CD4-positive, alpha-beta memory T cell (primary cell): ENCODE measurements around the gene PMVK. TPM values are rescaled to one million over a fixed set of nuclear protein-coding genes. Genes with fewer than 3 reads are reported as not detected.

Source experiments
- CTCF ChIA-PET: fragments of 350-600 bp; sonication (Branson Sonifier 250); formaldehyde crosslinking; loops from one replicate; lab custom pipeline; 2021; ENCODE audit warnings: inconsistent platforms; ENCODE audit not compliant: partially characterized antibody; lab: Charles Lee
- POLR2A ChIA-PET: fragments of 350-600 bp; sonication (Branson Sonifier 250); formaldehyde crosslinking; loops from one replicate; lab custom pipeline; 2021; ENCODE audit not compliant: partially characterized antibody; lab: Charles Lee
- DNase-seq, 5 donors: peaks; one replicate each; pipeline versions ENCODE4 v3.0.0 to v3.0.0-alpha.2; 2020 to 2022; ENCODE audit warnings: mixed read lengths in 1 of 5
- H3K27ac ChIP-seq: one replicate; pipeline ENCODE4 v1.7.0; 2013; ENCODE audit warnings: low read depth, low read length
- H3K27me3 ChIP-seq: 2 replicates; pipeline ENCODE4 v1.7.0; 2013; ENCODE audit warnings: mild to moderate bottlenecking, low read length, moderate library complexity; ENCODE audit not compliant: insufficient read depth
- H3K36me3 ChIP-seq: 2 replicates; pipeline ENCODE4 v1.7.0; 2013; ENCODE audit warnings: mild to moderate bottlenecking, low read length, moderate library complexity; ENCODE audit not compliant: insufficient read depth
- H3K4me1 ChIP-seq: 2 replicates; pipeline ENCODE4 v1.7.0; 2013; ENCODE audit warnings: mild to moderate bottlenecking, low read length, moderate library complexity; ENCODE audit not compliant: insufficient read depth
- H3K4me3 ChIP-seq, 2 donors: one replicate each; pipeline ENCODE4 v1.7.0; 2013; ENCODE audit warnings: low read length in 2 of 2, mild to moderate bottlenecking in 1 of 2
- H3K9me3 ChIP-seq, 2 donors: one replicate each; pipeline ENCODE4 v1.7.0; 2013; ENCODE audit warnings: low read length in 2 of 2, control low read depth in 1 of 2; ENCODE audit not compliant: control insufficient read depth in 1 of 2
- H3K27ac Mint-ChIP-seq, 7 donors: one replicate each; pipeline ENCODE4 v1.8.0; 2020 to 2021; ENCODE audit warnings: mixed read lengths in 7 of 7, mild to moderate bottlenecking in 6 of 7, inconsistent platforms in 3 of 7, moderate library complexity in 3 of 7
- H3K27me3 Mint-ChIP-seq, 2 donors: one replicate each; pipeline ENCODE4 v1.8.0; 2020 to 2021; ENCODE audit warnings: mixed read lengths in 2 of 2
- H3K36me3 Mint-ChIP-seq, 2 donors: one replicate each; pipeline ENCODE4 v1.8.0; 2020 to 2021; ENCODE audit warnings: mixed read lengths in 2 of 2, inconsistent platforms in 1 of 2, mild to moderate bottlenecking in 1 of 2
- H3K4me1 Mint-ChIP-seq, 4 donors: one replicate each; pipeline ENCODE4 v1.8.0; 2020 to 2021; ENCODE audit warnings: mixed read lengths in 4 of 4, mild to moderate bottlenecking in 1 of 4
- H3K4me3 Mint-ChIP-seq, 8 donors: one replicate each; pipeline ENCODE4 v1.8.0; 2020 to 2021; ENCODE audit warnings: mixed read lengths in 8 of 8, mild to moderate bottlenecking in 7 of 8, moderate library complexity in 6 of 8, inconsistent platforms in 3 of 8
- H3K9me3 Mint-ChIP-seq, 8 donors: one replicate each; pipeline ENCODE4 v1.8.0; 2020 to 2021; ENCODE audit warnings: mixed read lengths in 8 of 8, mild to moderate bottlenecking in 5 of 8, inconsistent platforms in 3 of 8, moderate library complexity in 1 of 8
- intact Hi-C: fragments of 100-400 bp; cut with micrococcal nuclease; formaldehyde crosslinking; loops from one replicate; pipeline ENCODE4 v1.15.1; 2023
- polyA plus RNA-seq, 2 donors: library from polyadenylated mRNA; unstranded; fragments of 300-500 nt; fragmentation: Illumina TruSeq; gene quantifications; one replicate each; pipeline ENCODE4 v1.2.3, GENCODE V29; 2021
- total RNA-seq, 2 experiments: library from RNA; stranded (reverse); gene quantifications; one replicate each; pipeline ENCODE4 v1.2.3, GENCODE V29; 2021

The PMVK gene
- total and polyA plus RNA-seq, 4 experiments from 2014 or later = 17.6 to 87.0 (median 41.4) TPM

- peaks cover 0 to 1% of the 10 kb centered on the region in 2 donors for H3K27me3 Mint-ChIP-seq
- H3K27ac ChIP-seq = no peak overlapping the region
- CTCF ChIA-PET = interaction anchor here (1.3 kb wide), 1 partner anchor 42 kb away, joined by 3 read pairs; no protein-coding TSS in a partner anchor
- intact Hi-C loops = no loop called here
- no peaks in the 10 kb centered on the region for H3K27me3 ChIP-seq
- no peak overlapping the region for H3K4me3 ChIP-seq
- H3K36me3 ChIP-seq = no peaks in the 10 kb centered on the region
- no peak overlapping the region for H3K4me3 Mint-ChIP-seq
- no peak overlapping the region for H3K27ac Mint-ChIP-seq
- no peaks in the 10 kb centered on the region for H3K9me3 Mint-ChIP-seq
- H3K4me1 Mint-ChIP-seq = no peaks in the 10 kb centered on the region
- POLR2A ChIA-PET = no interaction called here
- H3K9me3 ChIP-seq = no peaks in the 10 kb centered on the region
- DNase-seq = no peak
- H3K36me3 Mint-ChIP-seq = no peaks in the 10 kb centered on the region
- no peaks in the 10 kb centered on the region for H3K4me1 ChIP-seq
Observed at GRCh38 chr1:154901591-154901990, 34.9 kb downstream of the PMVK start.

GRCh38 chr1:154899041-154899440, 37.5 kb downstream of the PMVK start:
- no peaks in the 10 kb centered on the region for H3K4me1 ChIP-seq
- Mint-ChIP-seq H3K9me3 (no peaks in the 10 kb centered on the region), H3K36me3 (no peaks in the 10 kb centered on the region), H3K4me3 (peak overlapping the region in 1 of 8 donors; percentile 28), H3K27me3 (peaks cover 0 to 1% of the 10 kb centered on the region in 2 donors), H3K4me1 (no peaks in the 10 kb centered on the region), H3K27ac (peak overlapping the region in 1 of 7 donors; percentile 13)
- no peaks in the 10 kb centered on the region for H3K9me3 ChIP-seq
- no peaks in the 10 kb centered on the region for H3K36me3 ChIP-seq
- ChIA-PET CTCF (no interaction called here), POLR2A (no interaction called here)
- H3K4me3 ChIP-seq = no peak overlapping the region
- intact Hi-C loops = no loop called here
- H3K27me3 ChIP-seq = no peaks in the 10 kb centered on the region
- DNase-seq = no peak
- H3K27ac ChIP-seq = no peak overlapping the region

DNA sequence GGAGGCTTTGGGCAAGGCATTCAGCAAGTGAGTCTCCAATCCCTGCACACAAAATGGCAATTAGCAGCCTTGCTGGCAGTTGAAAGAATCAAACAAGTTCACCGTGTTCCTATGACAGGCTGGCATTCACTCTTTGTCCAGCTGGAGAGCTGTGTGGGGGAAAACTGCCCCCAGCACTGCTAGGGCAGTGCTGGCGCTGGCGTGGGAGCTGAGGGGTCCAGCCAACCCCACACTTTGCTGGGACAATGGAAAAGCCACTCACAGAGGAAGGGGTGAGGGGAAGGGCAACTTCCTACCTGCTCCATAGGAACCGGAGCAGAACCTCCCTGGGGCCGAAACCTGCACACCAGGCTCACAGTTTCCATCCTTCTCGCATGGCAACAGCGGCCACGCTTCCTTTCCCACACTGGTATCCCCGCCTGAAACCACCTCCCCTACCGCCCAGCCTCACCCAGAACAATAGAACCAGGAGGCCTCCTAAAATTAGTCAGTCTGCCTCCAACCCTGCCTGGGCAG, 39.7 kb downstream of the PMVK start:
- no peaks in the 10 kb centered on the region for H3K27me3 ChIP-seq
- Mint-ChIP-seq H3K4me1 (no peaks in the 10 kb centered on the region), H3K27me3 (peaks cover 0 to 1% of the 10 kb centered on the region in 2 donors), H3K4me3 (no peak overlapping the region), H3K9me3 (no peaks in the 10 kb centered on the region), H3K36me3 (no peaks in the 10 kb centered on the region), H3K27ac (no peak overlapping the region)
- H3K4me1 ChIP-seq = no peaks in the 10 kb centered on the region
- ChIA-PET POLR2A (no interaction called here), CTCF (interaction anchor here (0.6 to 1.6 kb wide), 2 partner anchors 20 to 40 kb away, joined by 3 to 4 read pairs; partner anchors contain the start of gene PMVK)
- no peak for DNase-seq
- intact Hi-C loops = no loop called here
- H3K36me3 ChIP-seq = no peaks in the 10 kb centered on the region
- H3K27ac ChIP-seq = no peak overlapping the region
- H3K4me3 ChIP-seq = no peak overlapping the region
- no peaks in the 10 kb centered on the region for H3K9me3 ChIP-seq

DNA sequence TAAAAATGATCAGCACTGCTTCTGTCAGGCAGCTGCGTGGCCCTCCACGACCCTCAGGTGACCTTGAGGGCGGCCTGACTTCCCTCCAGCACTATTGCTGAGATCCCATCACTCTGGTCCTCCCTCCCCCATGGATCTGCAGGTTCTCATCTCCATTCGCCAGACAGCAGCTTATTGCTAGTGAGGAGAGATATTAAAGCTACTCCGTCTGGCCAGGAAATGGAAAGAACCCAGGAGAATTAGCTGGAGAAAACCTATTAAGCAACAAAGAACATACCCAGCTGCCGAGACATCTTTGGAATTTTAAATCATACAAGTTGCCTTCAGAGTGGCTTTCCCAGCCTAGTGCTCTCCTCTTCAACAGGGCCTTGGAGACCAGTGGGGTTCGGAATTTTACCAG, 40.7 kb downstream of the PMVK start:
- DNase-seq = no peak
- H3K9me3 Mint-ChIP-seq = no peaks in the 10 kb centered on the region
- Histone ChIP-seq H3K27me3 (no peaks in the 10 kb centered on the region), H3K4me1 (no peaks in the 10 kb centered on the region), H3K27ac (no peak overlapping the region), H3K36me3 (no peaks in the 10 kb centered on the region), H3K9me3 (no peaks in the 10 kb centered on the region), H3K4me3 (no peak overlapping the region)
- H3K4me1 Mint-ChIP-seq = no peaks in the 10 kb centered on the region
- H3K27me3 Mint-ChIP-seq = peaks cover 0 to 1% of the 10 kb centered on the region in 2 donors
- H3K4me3 Mint-ChIP-seq = no peak overlapping the region
- no peaks in the 10 kb centered on the region for H3K36me3 Mint-ChIP-seq
- CTCF ChIA-PET = interaction anchor here (1.2 to 1.6 kb wide), 3 partner anchors 17 to 41 kb away, joined by 3 to 4 read pairs (median 4); partner anchors contain the start of gene PMVK
- POLR2A ChIA-PET = no interaction called here
- intact Hi-C loops = no loop called here
- H3K27ac Mint-ChIP-seq = no peak overlapping the region

DNA sequence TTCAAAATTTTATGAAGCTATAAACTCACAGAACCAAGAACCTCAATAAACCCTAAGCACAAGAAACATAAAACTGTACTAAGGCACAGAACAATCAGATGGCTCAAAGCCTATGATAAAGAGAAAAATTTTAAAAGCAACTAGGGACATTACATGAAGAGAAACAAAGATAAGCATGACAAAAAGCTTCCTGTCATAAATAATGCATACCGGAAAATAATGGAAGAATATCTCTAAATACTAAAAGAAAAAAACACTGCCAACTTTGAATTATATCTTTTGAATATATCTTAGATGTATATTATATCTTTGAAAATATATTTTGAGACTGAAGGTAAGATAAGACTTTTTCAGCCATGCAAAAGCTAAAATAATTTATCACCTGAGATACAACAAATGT, 45.1 kb downstream of the PMVK start:
- DNase-seq = no peak
- H3K9me3 ChIP-seq = no peaks in the 10 kb centered on the region
- ChIA-PET POLR2A (interaction anchor here (1.7 kb wide), 1 partner anchor 125 kb away, joined by 4 read pairs; no protein-coding TSS in a partner anchor), CTCF (interaction anchor here (0.7 to 2.3 kb wide), 2 partner anchors 9 to 13 kb away, joined by 5 to 6 read pairs; no protein-coding TSS in a partner anchor)
- H3K4me3 ChIP-seq = no peak overlapping the region
- Mint-ChIP-seq H3K27ac (no peak overlapping the region), H3K36me3 (no peaks in the 10 kb centered on the region), H3K9me3 (no peaks in the 10 kb centered on the region), H3K4me3 (no peak overlapping the region), H3K4me1 (no peaks in the 10 kb centered on the region), H3K27me3 (no peaks in the 10 kb centered on the region)
- H3K27me3 ChIP-seq = no peaks in the 10 kb centered on the region
- no peaks in the 10 kb centered on the region for H3K4me1 ChIP-seq
- intact Hi-C loops = no loop called here
- H3K36me3 ChIP-seq = no peaks in the 10 kb centered on the region
- no peak overlapping the region for H3K27ac ChIP-seq

- no peak overlapping the region for H3K4me3 ChIP-seq
- H3K27ac Mint-ChIP-seq = no peak overlapping the region
- intact Hi-C loops = no loop called here
- H3K9me3 ChIP-seq = no peaks in the 10 kb centered on the region
- no peaks in the 10 kb centered on the region for H3K4me1 ChIP-seq
- no peaks in the 10 kb centered on the region for H3K4me1 Mint-ChIP-seq
- H3K27ac ChIP-seq = no peak overlapping the region
- H3K36me3 Mint-ChIP-seq = no peaks in the 10 kb centered on the region
- no peaks in the 10 kb centered on the region for H3K9me3 Mint-ChIP-seq
- no peaks in the 10 kb centered on the region for H3K36me3 ChIP-seq
- H3K27me3 Mint-ChIP-seq = peaks cover 0 to 1% of the 10 kb centered on the region in 2 donors
- H3K4me3 Mint-ChIP-seq = no peak overlapping the region
- CTCF ChIA-PET = interaction anchor here (1.6 kb wide), 1 partner anchor 10 kb away, joined by 4 read pairs; no protein-coding TSS in a partner anchor
- no peak for DNase-seq
- POLR2A ChIA-PET = no interaction called here
- no peaks in the 10 kb centered on the region for H3K27me3 ChIP-seq
Observed at GRCh38 chr1:154888757-154889156, 47.8 kb downstream of the PMVK start.

GRCh38 chr1:154886281-154887015, 50.1 kb downstream of the PMVK start:
- no peaks in the 10 kb centered on the region for H3K4me1 Mint-ChIP-seq
- H3K27me3 ChIP-seq = no peaks in the 10 kb centered on the region
- no peaks in the 10 kb centered on the region for H3K4me1 ChIP-seq
- no peaks in the 10 kb centered on the region for H3K9me3 Mint-ChIP-seq
- no peaks in the 10 kb centered on the region for H3K36me3 Mint-ChIP-seq
- no peak for DNase-seq
- POLR2A ChIA-PET = no interaction called here
- H3K27ac ChIP-seq = no peak overlapping the region
- no peaks in the 10 kb centered on the region for H3K9me3 ChIP-seq
- H3K27me3 Mint-ChIP-seq = peaks cover 0 to 1% of the 10 kb centered on the region in 2 donors
- H3K4me3 ChIP-seq = no peak overlapping the region
- peak overlapping the region in 1 of 7 donors; percentile 6 for H3K27ac Mint-ChIP-seq
- intact Hi-C loops = no loop called here
- no peak overlapping the region for H3K4me3 Mint-ChIP-seq
- H3K36me3 ChIP-seq = no peaks in the 10 kb centered on the region
- CTCF ChIA-PET = no interaction called here
